GM19324 (cell line): Measurements from ENCODE around the gene MAMDC4.
"Not testable (repeated sequence)": the region's sequence is repeated elsewhere in the genome, so short reads cannot be mapped to it uniquely, and the experiment has no call there.

Experiments
- ATAC-seq: cut with Tn5 transposase; IDR thresholded peaks from one replicate; pipeline ENCODE4 v1.9.1; 2021; ENCODE audit warnings: mild to moderate bottlenecking, moderate library complexity; ENCODE audit not compliant: unreplicated experiment, low FRiP score

The MAMDC4 gene

DNA sequence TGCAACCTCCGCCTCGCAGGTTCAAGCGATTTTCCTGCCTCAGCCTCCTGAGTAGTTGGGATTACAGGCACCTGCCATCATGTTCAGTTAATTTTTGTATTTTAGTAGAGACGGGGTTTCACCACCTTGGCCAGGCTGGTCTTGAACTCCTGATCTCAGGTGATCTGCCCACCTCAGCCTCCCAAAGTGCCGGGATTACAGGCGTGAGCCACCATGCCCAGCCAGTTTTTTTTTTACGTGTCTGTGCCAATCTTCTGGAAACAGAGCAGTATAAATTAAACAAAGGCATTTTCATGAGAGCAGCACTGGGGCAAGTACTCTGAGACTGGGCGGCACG is 30.8 kb downstream of the MAMDC4 start:
- not testable (repeated sequence) for ATAC-seq

DNA sequence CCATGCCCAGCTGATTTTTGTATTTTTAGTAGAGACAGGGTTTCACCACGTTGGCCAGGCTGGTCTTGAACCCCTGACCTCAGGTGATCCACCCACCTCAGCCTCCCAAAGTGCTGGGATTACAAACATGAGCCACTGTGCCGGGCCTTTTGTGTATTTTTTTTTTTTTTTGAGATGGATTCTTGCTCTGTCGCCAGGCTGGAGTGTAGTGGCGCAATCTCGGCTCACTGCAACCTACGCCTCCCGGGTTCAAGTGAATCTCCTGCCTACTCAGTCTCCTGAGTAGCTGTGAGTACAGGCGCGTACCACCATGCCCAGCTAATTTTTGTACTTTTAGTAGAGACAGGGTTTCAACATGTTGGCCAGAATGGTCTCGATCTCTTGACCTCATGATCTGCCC is 31.5 kb downstream of the MAMDC4 start:
- not testable (repeated sequence) for ATAC-seq

DNA sequence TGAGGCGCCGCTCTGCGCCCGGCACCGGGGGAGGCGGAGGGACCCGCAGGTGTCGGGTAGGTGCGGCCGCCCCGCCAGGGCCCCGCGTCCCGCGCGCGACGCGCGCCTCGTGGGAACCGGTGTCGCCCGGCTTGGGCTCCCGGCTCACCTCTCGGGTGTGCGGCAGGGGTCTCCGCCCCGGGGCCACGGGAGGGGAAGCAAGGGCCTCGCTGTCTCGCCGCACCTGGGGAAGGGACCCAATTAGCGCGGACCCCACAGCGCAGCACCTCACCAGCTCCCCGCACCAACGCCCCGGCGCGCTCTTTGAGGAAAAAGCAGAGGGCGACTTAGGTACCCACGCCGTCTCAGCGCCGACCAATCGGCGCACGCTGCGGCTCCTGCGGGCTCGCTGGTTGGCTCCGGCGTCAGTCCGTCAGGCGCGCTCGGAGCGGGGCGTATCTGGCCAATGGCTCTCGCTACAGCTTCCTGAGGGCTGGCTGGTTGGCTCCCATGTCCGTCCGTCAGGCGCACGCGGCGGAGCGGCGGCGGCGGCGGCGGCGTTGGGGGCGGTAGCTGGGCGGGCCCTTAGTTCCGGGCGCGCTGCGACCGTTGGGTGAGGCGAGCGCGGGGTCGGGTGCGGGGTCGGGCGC is 33.9 kb downstream of the MAMDC4 start, which contains the start of gene TRAF2:
Gene TRAF2 (plus strand): TSS at position 567 of the 629 bp plus-strand sequence. CDS start 12,225 bp downstream, outside the sequence.
- peak; percentile 91 for ATAC-seq

DNA sequence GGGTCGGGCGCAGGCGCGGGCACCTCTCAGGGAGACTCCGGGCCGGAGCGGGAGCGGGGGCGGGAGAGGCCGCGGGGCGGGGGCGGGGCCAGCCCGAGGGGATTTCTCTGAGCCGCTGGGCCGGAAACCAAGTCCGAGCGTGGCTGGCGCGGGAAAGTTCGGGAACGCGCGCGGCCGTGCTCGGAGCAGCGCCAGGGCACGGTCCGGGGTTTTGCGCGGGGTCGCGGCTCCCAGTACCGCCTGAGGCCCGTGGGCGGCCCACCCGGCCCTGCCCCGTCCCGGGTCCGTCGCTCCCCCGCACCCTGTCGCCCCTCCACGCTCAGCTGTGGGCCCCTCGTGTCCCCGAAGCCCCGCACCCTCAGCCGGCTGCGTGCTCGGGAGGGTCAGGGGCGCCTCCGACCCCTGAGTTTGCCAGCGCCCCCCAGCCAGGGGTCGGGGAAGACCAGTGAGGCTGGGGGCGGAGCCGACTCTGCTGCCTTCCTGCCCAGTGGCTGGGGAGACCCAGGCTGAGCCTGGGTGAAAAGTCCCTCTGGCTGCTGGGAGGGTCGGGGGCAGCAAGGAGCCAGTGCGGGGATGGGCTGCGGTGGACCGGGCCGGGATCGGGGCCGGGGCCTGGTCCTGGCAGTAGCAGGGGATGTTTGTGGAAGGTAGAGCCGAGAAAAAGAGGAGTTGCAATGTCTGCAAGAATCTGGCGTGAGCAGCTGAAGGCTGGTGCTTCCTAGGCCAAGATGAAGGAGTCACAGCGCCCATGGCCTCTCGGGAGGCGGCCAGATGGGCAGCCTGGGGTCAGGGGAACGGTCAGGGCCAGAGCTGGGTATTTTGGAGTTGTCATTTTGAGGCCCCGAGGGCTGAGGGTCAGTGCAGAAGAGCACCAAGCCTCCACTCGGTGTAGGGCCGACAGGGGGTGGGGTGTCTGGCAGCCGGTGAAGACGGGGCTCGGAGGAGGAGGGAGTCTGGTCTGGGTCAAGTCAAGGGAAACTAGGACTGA is 34.8 kb downstream of the MAMDC4 start:
- peak; percentile 20 for ATAC-seq

DNA sequence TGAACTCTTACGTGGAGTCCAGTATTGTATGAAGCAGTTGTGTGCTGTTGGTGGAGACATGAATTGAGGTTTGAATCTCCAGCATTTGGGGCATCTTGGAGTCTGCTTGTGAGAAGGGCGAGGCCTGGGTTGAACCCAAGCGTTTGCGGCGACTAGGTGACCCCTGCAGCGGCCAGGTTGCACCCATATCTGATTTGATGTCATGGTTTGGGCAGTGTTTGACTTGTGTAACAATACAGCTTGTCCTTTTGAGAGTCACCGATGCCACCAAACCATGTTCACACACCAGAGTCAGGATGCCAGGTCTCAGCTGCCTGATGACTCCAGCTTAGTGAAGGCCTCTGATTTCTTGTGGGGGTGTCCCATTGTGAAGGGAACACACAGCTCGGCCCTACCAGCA is 36.3 kb downstream of the MAMDC4 start:
- no peak for ATAC-seq

DNA sequence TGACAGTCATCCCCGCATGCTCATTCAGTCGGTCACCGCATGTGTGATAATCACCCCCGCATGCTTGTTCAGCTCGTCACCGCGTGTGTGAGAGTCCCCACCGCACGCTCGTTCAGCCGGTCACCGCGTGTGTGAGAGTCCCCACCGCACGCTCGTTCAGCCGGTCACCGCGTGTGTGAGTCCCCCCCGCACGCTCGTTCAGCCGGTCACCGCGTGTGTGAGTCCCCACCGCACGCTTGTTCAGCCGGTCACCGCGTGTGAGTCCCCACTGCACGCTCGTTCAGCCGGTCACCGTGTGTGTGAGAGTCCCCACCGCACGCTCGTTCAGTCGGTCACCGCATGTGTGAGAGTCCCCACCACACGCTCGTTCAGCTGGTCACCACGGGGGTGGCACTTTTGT is 37.7 kb downstream of the MAMDC4 start:
- ATAC-seq, result no peak

DNA sequence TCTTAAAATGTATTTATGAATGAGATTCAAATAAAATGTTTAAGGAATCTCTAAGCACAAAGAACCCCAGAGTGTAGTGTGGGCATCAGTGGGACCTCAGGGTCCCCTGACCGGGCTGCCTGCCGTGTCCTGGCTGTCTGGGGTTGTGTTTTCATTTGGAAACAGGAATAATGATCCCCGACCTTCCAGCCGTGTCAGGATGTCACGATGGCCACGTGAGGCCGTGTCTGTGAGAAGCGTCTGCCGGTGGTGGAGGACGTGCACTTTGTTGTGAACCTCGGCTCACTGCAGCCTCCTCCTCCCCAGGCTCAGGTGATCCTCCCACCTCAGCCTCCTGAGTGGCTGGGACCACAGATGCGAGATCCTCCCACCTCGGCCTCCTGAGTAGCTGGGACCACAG is 38.5 kb downstream of the MAMDC4 start:
- no peak for ATAC-seq

DNA sequence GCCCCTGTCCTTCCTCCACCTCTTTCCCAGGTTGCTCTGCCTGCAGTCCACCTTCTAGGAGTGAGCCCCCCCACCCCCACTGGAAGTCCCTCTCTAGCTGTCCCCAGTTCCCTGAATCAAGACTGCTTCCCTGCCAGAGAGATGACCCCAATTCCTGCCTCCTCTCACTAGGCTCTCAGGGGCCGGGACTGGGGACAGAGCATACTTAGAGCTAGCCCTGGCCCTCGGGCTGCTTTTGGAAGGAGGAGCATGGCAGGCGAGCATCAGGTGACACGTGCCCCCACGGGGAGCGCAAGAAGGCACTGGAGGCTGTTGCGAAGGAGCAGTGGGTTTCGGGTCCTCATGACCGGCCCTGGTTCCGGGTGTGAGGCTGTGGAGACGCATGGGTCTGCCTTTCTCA is 43.9 kb downstream of the MAMDC4 start:
- no peak for ATAC-seq

DNA sequence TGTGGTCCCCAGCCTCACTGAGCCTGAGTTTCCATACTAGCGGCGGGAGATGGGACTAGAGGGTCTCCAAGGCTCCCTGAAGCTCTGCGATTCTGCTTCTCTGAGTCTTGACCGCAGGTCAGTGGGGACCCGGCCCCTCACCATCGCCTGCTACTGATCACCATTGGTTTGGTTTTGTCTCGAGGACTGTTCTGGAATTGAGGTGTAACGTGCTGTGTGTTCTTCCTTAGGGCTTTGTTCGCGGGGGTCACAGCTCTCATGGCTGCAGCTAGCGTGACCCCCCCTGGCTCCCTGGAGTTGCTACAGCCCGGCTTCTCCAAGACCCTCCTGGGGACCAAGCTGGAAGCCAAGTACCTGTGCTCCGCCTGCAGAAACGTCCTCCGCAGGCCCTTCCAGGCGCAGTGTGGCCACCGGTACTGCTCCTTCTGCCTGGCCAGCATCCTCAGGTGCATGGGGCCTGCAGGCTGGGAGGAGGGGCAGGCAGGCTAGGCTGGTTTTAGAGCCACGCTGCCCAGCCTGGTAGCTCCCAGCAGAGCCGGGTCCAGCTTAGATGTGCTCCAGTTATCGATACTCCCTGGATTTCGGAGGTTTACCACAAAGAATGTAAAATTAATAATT is 46.4 kb downstream of the MAMDC4 start:
- no peak for ATAC-seq

DNA sequence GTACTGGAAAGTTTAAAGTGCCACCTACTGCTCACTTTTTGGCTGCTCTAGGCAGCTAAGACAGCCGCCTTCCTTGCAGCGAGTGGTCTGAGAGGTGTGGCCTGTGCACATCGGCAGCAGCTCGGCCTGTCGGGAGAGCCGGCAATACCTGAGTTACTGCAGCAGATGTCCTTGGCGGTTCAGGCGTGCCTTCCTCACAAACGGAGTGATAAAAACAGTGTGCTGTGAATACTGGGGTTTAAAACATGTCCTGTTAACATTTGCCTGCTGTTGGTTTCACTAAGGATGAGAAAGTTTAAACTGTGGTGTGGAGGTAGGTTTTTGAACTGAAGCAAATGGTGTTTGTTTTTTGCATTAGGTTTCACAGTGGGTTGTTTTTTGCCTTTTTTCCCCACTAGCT is 47.0 kb downstream of the MAMDC4 start:
- ATAC-seq, result peak; percentile 37

DNA sequence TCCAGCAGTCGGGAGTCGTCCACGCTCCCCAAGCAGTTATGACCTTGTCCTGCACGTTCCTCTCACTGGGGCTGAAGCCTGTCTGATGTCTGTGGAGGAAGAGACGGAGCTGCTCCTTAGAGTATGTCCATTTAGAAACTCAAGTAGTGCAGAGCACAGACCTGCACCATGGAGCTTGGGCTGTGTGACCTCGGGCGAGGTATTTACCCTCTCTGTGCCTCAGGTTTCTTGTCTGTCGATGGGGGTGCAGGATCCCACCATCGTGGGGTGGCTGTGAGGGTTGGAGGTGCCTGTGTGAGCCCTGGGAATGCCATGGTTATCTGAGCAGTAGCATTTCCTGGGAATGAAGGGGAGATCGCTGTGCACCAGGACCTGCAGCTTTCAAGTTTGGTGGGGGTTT is 48.4 kb downstream of the MAMDC4 start:
- ATAC-seq, result no peak

DNA sequence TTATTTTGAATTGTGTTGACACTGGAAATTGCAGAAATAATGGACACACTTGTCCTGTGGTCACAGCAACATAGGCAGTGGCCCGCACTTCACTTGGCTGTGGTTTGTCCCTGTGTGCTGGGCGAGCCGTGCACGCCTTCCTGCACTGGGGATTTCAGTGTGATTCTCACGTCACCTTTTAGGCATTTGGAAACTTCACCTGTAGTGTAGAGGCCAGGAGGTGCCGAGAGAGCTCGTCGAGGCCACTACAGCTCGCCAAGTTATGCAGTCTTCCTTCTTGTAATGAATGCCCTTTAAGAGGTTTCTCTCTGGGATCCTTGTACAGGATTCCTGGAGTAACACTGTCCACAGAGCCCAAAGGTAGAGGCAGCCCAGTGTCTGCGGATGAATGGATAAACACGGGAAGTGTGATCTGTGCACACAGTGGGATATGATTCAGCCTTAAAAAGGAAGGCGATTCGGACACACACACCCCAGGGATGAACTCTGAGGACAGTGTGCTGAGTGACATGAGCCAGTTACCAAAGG is 48.9 kb downstream of the MAMDC4 start:
- ATAC-seq, result no peak

DNA sequence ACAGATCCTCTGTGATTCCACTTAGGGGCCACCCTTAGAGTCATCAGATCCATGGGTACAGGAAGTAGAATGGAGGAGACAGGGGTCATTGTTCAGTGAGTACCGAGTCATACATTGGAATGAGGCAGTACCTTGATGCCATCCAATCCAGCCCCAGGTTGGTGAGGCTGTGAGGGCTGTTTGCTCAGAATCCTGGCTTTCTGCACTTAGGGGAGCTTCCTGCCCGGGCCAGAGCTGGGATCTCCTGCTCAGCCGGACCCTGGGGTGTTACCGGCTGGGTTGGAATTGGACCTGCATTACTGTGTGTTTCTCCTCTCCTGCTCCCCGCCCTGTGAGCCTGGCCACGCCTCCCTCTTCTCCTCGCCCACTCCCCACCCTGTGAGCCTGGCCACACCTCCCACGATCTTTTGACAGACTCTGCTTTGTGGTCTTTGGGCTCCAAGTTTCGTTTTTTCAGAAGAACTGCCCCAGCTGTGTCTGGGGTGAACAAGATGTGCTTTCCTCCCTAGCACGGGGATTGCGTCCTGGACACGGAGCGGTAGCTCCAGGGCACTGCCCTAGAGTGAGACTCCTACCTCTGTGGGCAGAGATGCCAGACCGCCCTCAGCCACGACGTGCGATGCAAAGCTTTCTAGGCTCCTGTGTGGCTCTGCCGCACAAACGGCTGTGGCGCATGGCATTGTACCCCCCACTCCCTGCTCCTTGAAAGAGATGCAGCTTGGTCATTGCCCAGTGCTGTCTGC is 49.5 kb downstream of the MAMDC4 start:
- peak; percentile 43 for ATAC-seq

DNA sequence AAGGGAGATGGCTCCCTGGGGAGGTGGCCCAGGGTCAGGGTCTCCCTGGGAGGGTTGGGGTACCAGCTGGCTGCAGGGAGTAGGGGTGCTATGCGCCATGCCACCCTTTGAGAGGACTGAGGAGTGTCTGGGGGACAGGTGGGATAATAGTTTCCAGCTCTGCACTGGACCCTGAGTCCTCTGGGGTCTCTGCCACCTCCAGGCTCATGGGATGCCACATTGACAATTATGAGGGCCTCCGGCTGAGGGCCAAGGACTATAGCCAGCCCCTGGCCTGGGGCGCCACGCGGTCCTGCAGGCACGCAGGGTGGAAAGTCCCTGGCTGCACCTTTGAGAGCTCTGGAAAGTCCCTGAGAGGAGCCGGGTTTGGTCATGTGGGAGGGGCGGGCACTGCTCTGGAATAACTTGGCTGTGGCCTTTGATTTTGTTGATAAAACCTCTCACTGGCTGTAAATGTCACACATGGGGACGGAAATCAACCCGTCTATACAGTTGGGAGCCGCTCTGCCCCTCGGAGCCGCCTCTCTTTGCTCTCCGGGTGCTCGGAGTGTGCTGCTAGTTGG is 50.2 kb downstream of the MAMDC4 start:
- ATAC-seq, result peak; percentile 29

DNA sequence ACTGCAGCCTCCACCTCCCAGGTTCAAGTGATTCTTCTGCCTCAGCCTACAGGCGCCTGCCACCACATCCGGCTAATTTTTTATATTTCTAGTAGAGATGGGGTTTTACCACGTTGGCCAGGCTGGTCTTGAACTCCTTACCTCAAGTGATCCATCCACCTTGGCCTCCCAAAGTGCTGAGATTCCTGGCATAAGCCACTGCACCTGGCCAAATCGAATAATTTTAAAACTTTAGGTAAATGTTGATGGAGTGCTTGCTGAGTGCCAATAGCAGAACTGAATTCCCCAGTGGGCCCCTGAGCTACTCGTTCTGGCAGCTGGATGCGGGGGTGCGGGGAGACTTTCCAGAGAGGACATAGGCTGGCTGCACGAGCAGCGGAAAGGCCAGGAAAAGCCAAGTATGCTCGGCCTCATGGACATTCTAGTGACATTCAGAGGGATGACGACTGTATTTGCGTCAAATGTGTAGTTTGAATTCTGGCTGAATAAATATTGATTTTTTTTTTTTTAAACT is 51.0 kb downstream of the MAMDC4 start:
- ATAC-seq, result no peak

DNA sequence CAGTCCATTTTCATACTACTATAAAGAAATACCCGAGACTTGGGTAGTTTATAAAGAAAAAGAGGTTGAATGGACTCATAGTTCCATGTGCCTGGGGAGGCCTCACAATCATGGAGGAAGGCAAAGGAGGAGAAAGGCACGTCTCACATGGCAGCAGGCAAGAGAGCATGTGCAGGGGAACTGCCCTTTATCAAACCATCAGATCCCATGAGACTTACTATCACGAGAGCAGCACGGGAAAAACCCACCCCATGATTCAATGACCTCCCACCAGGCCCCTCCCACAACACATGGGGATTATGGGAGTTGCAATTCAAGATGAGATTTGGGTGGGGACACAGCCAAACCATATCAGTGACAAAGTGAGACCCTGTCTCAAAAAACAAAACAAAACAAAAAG is 54.1 kb downstream of the MAMDC4 start:
- no peak for ATAC-seq

DNA sequence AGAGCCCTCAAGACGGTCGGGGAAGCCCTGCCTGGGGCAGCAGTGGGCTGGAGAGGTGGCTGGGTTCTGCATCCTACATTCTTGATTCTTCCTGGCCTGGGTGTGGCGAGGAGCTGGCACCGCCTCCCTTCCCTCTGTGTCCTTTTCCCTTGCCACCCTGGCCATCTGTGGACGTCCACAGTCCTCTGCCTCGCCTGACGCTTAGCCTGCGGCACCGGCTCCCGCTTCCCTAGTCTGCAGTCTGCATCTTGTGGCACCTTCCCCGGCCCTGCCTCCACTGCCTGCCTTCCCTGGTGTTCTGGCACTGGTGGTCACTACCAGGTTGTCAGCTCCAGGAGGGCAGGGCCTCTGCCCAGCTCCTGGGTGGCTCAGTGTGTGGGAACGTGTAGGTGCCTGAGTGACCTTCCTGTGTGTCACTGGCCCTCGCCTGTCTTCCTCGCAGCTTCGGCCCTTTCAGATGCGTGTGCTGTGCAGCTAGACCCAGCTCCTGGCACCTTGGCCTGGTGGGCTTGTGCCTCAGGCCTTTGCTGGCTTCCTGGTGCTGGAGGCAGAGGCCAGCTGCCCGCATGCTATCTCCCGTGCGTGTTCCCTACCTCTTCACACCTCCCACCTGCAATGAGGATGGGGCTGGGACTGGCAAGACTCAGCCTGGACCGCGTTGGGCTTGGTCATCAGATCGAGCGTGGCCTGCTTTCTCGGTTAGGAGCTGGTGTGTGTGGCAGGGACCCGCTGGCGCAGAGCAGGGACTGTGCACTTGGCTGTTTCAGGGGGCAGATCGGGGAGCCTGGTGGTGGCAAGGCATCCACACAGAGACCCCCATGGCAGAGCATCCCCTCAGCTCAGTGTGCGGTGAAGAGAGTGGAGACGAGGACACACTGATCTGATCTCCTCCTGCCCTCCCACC is 55.1 kb downstream of the MAMDC4 start:
- no peak for ATAC-seq
